ENCODE data around the gene MALAT1.

Gene MALAT1

DNA sequence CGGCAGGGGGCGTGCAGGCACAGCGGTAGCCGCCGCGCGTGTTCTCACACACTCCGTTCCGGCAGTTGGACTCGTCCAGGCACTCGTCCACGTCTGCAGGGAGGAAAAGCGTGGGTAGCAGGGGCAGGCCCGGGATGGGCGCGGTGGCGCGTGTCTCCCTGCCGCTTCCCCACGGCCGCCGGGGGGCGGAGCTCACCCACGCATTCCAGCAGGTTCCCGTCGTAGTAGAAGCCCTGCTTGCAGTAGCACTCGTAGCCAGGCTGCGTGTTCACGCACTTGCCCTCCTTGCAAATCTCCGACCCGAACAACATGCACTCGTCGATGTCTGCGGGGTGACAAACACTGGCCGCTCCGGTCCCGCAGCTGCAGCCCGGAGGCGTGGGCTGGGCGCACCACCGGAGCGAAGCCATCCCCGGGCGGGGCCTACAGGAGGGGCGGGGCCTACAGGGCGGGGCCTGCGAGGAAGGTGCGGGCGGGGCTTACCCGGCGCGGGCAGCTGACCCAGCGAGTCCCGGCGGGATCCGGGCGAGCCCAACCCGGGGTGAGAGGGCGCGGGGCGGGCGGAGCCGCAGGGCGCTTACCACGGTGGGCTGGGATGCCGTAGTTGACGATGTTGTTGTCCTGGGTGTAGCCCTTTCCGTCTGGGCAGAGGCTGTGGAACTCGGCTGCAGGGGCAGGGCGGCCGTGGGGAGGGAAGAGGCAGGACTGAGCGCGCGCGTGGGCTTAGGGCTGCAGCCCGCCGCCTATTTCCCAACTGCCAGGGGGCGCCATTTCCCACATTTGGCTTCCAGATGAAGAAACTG is 41.6 kb downstream of the MALAT1 start:
- H3K4me3 ChIP-seq (ENCODE audit: insufficient read depth, low read depth, low read length, poor library complexity, severe bottlenecking) = peak overlapping the region; percentile 63
- H3K27me3 ChIP-seq (replicated peaks; ENCODE audit: control insufficient read depth, insufficient read depth, low read length, poor library complexity, severe bottlenecking) = no peaks in the 10 kb centered on the region
- H3K27ac ChIP-seq (ENCODE audit: insufficient read depth, low read length, poor library complexity, severe bottlenecking) = peak overlapping the region; percentile 66
- DNase-seq = peak; percentile 78 to 85 (median 82)
- peaks cover 24% of the 10 kb centered on the region for H3K36me3 ChIP-seq (ENCODE audit: control insufficient read depth, insufficient read depth, low read length)
- peaks cover 14% of the 10 kb centered on the region for H3K4me1 ChIP-seq (ENCODE audit: control insufficient read depth, insufficient read depth, low read length, poor library complexity, severe bottlenecking)
- no peaks in the 10 kb centered on the region for H3K9me3 ChIP-seq (ENCODE audit: control insufficient read depth, low read length)

DNA sequence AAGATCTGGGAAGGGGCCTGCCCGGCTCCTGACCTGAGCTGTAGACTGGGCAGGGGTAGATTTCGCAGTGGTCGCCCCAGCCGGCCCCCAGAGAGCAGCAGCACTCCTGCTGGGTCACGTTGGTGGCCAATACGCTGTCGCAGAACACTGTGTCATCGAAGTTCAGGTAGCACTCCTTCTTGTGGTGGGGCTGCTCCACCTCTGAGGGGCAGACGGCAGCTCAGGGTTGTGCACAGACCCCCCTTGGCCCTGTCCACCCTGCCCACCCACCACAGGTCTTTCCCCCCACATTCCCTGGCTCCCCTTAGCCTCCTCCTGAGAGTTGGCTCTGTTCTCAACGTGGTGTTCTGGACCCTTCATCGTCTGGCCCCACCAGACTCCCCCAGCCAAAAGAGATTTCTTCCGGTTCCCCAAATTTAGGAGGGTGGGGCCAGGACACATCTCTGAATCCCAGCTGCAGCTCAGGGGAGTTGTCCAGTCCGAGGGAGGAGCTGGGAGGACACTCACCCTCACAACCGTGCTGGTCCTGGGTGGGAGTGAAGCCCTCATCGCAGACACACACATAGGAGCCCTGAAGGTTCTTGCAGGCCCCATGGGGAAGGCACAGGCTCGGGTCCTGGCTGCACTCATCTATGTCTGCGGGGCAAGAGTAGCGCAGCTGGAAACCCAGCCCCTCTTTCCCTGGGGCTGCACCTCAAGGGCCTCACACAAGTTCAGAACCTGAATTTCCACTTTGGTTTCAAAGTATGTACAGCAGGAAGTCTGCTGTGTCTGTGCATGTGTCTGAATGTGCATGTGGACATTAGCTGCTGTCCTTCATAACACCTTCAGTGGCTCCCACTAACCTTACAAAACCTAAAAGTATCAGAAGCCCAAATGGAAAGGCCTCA is 42.5 kb downstream of the MALAT1 start:
- H3K36me3 ChIP-seq (ENCODE audit: control insufficient read depth, insufficient read depth, low read length) = peaks cover 16% of the 10 kb centered on the region
- no peaks in the 10 kb centered on the region for H3K9me3 ChIP-seq (ENCODE audit: control insufficient read depth, low read length)
- H3K27me3 ChIP-seq (replicated peaks; ENCODE audit: control insufficient read depth, insufficient read depth, low read length, poor library complexity, severe bottlenecking) = no peaks in the 10 kb centered on the region
- H3K4me3 ChIP-seq (ENCODE audit: insufficient read depth, low read depth, low read length, poor library complexity, severe bottlenecking) = peak overlapping the region; percentile 63
- peaks cover 14% of the 10 kb centered on the region for H3K4me1 ChIP-seq (ENCODE audit: control insufficient read depth, insufficient read depth, low read length, poor library complexity, severe bottlenecking)
- no peak for DNase-seq
- H3K27ac ChIP-seq (ENCODE audit: insufficient read depth, low read length, poor library complexity, severe bottlenecking) = peak overlapping the region; percentile 66

DNA sequence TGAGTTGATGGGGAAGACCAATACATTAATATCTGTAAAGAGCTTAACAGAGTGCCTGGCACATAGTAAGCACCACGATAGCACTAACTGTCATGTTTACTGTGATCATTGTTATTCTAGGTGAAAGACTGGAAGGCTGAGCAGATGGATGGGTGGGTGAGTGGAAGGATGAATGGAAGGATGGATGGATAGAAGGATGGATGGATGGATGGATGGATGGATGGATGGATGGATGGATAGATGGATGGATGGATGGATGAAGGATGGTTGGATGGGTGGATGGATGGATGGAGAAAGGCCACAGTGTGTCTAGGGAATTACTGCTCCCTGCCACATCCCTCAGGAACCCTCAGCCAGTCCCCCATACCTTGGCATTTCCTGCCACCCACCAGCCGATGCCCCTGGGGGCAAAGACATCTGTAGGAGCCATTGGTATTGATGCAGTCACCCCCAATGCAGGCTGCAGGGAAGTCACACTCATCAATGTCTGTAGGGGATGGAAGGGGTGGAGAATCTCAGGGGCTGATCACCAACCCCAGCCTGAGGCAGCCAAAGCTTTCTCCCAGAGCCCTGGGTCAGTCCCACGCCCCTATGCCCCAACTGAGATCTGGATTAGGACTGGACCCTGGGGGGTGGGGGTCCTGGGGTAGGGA is 44.0 kb downstream of the MALAT1 start:
- no peak for DNase-seq

DNA sequence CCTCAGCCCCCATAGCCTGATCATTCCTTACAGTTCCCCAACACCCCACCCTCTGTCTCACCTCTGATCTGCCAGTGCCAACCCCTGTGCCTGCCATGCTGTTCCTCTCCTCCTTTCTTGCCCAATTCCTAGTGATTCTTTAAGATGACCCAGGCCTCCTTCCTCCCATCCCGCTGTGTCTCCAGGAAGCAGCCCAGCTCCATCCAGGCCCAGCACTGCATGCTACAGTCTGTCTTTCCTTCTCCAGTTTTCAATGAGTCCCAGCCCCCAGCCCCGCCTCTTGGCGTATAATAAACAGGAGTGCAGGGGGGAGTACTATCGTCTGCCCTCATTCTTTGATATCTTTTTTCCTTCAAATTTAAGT is 47.0 kb downstream of the MALAT1 start:
- Histone ChIP-seq H3K9me3 (ENCODE audit: control insufficient read depth, low read length) (no peaks in the 10 kb centered on the region), H3K27ac (ENCODE audit: insufficient read depth, low read length, poor library complexity, severe bottlenecking) (peak overlapping the region; percentile 71), H3K4me3 (ENCODE audit: insufficient read depth, low read depth, low read length, poor library complexity, severe bottlenecking) (no peak overlapping the region), H3K27me3 (replicated peaks; ENCODE audit: control insufficient read depth, insufficient read depth, low read length, poor library complexity, severe bottlenecking) (no peaks in the 10 kb centered on the region), H3K4me1 (ENCODE audit: control insufficient read depth, insufficient read depth, low read length, poor library complexity, severe bottlenecking) (peaks cover 22% of the 10 kb centered on the region), H3K36me3 (ENCODE audit: control insufficient read depth, insufficient read depth, low read length) (peaks cover under 1% of the 10 kb centered on the region)
- DNase-seq = no peak

More for the DNA sequence above, 44.0 kb downstream of the MALAT1 start:
- Histone ChIP-seq H3K27me3 (replicated peaks; ENCODE audit: control insufficient read depth, insufficient read depth, low read length, poor library complexity, severe bottlenecking) (no peaks in the 10 kb centered on the region), H3K27ac (ENCODE audit: insufficient read depth, low read length, poor library complexity, severe bottlenecking) (no peak overlapping the region), H3K4me1 (ENCODE audit: control insufficient read depth, insufficient read depth, low read length, poor library complexity, severe bottlenecking) (peaks cover 26% of the 10 kb centered on the region), H3K9me3 (ENCODE audit: control insufficient read depth, low read length) (no peaks in the 10 kb centered on the region), H3K4me3 (ENCODE audit: insufficient read depth, low read depth, low read length, poor library complexity, severe bottlenecking) (no peak overlapping the region), H3K36me3 (ENCODE audit: control insufficient read depth, insufficient read depth, low read length) (peaks cover 6% of the 10 kb centered on the region)

DNA sequence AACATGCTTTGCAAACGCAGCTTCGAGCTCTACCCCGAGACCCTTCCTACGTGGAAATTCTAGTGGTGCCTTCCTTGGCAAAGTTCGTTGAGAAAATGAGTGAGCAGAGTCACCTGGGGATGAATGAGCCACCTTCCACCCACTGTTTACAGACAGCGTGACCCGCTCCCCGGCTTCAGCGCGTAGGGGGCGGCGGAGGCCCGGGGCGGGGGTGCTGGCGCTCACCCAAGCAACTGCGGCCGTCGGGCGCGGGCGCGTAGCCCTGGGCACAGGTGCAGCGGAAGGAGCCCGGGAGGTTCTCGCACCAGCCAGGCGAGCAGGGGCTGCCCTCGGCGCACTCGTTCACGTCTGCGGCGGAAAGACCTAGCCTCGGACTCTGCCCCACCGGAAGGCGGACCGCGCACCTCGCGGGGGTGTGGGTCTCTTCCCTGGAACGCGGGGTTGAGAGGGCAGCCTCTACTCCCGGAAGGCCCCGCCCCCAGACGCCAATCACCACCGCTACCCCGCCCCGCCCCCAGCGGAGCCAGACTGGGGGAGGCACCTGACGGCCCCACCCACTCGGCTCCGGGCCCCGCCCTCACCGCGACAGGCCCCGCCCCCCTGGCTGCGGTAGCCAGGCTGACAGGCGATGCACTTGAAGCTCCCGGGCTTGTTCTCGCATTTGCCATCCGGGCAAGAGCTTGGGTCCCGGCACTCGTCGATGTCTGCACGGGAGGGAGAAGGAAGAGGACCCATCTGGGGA is 47.5 kb downstream of the MALAT1 start:
- Histone ChIP-seq H3K27ac (ENCODE audit: insufficient read depth, low read length, poor library complexity, severe bottlenecking) (peak overlapping the region; percentile 71), H3K4me3 (ENCODE audit: insufficient read depth, low read depth, low read length, poor library complexity, severe bottlenecking) (peak overlapping the region; percentile 31), H3K36me3 (ENCODE audit: control insufficient read depth, insufficient read depth, low read length) (peaks cover 6% of the 10 kb centered on the region), H3K9me3 (ENCODE audit: control insufficient read depth, low read length) (no peaks in the 10 kb centered on the region), H3K4me1 (ENCODE audit: control insufficient read depth, insufficient read depth, low read length, poor library complexity, severe bottlenecking) (peaks cover 17% of the 10 kb centered on the region), H3K27me3 (replicated peaks; ENCODE audit: control insufficient read depth, insufficient read depth, low read length, poor library complexity, severe bottlenecking) (no peaks in the 10 kb centered on the region)
- peak; percentile 97 to 99 (median 97) for DNase-seq

DNA sequence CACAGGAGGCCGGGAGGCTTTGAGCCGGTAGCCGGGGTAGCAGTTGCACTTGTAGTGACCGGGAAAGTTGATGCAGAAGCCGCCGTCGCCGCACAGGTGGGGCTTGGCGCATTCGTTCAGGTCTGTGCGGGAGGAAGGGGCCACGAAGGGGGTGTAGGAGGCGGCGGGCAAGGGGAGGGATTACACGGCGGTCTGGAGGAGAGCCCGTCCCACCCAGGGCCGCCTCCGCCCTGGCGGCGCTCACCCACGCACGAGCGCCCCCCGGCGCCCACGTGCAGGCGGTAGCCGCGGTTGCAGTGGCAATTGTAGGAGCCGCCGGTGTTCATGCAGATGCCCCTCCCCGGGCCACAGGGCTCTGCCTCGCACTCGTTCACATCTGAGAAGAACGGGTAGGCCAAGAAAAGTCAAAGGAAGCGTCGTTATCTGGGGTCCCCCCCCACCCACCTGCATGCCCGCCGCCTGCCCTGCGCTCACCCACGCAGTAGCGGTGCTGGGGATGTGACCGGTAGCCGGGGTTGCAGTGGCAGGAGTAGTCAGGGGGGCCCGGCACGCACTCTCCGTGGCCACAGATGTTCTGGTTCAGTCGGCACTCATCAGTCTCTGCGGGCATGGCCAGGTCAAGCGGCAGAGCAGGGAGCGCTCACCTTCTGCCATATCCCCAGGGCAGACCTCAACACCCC is 48.7 kb downstream of the MALAT1 start:
- no peaks in the 10 kb centered on the region for H3K9me3 ChIP-seq (ENCODE audit: control insufficient read depth, low read length)
- H3K36me3 ChIP-seq (ENCODE audit: control insufficient read depth, insufficient read depth, low read length) = peaks cover 10% of the 10 kb centered on the region
- no peaks in the 10 kb centered on the region for H3K27me3 ChIP-seq (replicated peaks; ENCODE audit: control insufficient read depth, insufficient read depth, low read length, poor library complexity, severe bottlenecking)
- peaks cover 26% of the 10 kb centered on the region for H3K4me1 ChIP-seq (ENCODE audit: control insufficient read depth, insufficient read depth, low read length, poor library complexity, severe bottlenecking)
- peak overlapping the region; percentile 71 for H3K27ac ChIP-seq (ENCODE audit: insufficient read depth, low read length, poor library complexity, severe bottlenecking)
- DNase-seq = peak in 1 of 3 donors; percentile 30
- H3K4me3 ChIP-seq (ENCODE audit: insufficient read depth, low read depth, low read length, poor library complexity, severe bottlenecking) = peak overlapping the region; percentile 18

DNA sequence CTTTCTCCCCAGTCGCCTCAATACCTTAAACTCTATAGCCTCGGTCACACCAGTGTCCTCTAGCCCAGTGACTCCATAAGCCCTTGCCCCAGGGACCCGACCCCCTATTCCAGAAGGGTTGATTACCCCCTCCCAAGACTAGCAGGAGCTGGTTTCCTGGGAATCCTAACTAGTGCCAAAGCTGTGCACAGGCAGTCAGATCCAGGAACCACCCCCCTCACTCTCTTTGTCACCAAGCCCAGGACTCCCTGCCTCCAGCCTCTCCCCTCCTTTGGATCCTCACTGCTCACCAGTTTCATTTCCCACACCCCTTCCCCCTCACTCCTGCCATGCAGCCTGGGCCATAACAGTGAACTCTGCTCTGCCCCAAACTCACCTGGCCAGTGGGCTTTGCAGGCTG is 49.5 kb downstream of the MALAT1 start:
- no peaks in the 10 kb centered on the region for H3K9me3 ChIP-seq (ENCODE audit: control insufficient read depth, low read length)
- H3K27me3 ChIP-seq (replicated peaks; ENCODE audit: control insufficient read depth, insufficient read depth, low read length, poor library complexity, severe bottlenecking) = no peaks in the 10 kb centered on the region
- peaks cover 10% of the 10 kb centered on the region for H3K36me3 ChIP-seq (ENCODE audit: control insufficient read depth, insufficient read depth, low read length)
- no peak for DNase-seq
- H3K4me3 ChIP-seq (ENCODE audit: insufficient read depth, low read depth, low read length, poor library complexity, severe bottlenecking) = no peak overlapping the region
- peaks cover 31% of the 10 kb centered on the region for H3K4me1 ChIP-seq (ENCODE audit: control insufficient read depth, insufficient read depth, low read length, poor library complexity, severe bottlenecking)
- H3K27ac ChIP-seq (ENCODE audit: insufficient read depth, low read length, poor library complexity, severe bottlenecking) = peak overlapping the region; percentile 16

DNA sequence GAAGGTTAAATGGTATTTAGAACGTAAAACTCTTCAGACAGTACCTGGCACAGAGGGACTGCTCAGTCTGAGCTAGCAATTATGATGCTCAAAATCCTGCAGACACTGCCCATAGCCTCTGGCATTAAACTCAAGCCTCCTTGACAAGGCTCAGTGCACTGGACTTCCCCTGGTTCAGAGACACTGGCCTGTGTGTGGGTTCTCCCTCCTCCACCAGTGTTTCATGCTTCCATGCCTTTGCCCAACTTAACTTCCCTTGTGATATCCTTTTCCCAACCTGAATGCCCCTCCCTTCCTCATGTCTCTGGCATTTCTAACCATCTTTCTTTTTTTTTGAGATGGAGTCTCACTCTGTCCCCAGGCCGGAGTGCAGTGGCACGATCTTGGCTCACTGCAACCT is 50.3 kb downstream of the MALAT1 start:
- no peaks in the 10 kb centered on the region for H3K27me3 ChIP-seq (replicated peaks; ENCODE audit: control insufficient read depth, insufficient read depth, low read length, poor library complexity, severe bottlenecking)
- H3K4me3 ChIP-seq (ENCODE audit: insufficient read depth, low read depth, low read length, poor library complexity, severe bottlenecking) = no peak overlapping the region
- H3K36me3 ChIP-seq (ENCODE audit: control insufficient read depth, insufficient read depth, low read length) = peaks cover 10% of the 10 kb centered on the region
- H3K9me3 ChIP-seq (ENCODE audit: control insufficient read depth, low read length) = no peaks in the 10 kb centered on the region
- H3K4me1 ChIP-seq (ENCODE audit: control insufficient read depth, insufficient read depth, low read length, poor library complexity, severe bottlenecking) = peaks cover 38% of the 10 kb centered on the region
- H3K27ac ChIP-seq (ENCODE audit: insufficient read depth, low read length, poor library complexity, severe bottlenecking) = no peak overlapping the region
- no peak for DNase-seq

Data from effector memory CD4-positive, alpha-beta T cell (primary cell).